K562 (cell line): ENCODE data around the gene WASL. TPM values are rescaled to one million over a fixed set of nuclear protein-coding genes. Genes with fewer than 3 reads are reported as not detected.

Experiments used
- ATAC-seq: fragments of 200-7000 bp; cut with Tn5 transposase; 3 replicates; pipeline ENCODE4 v1.9.1; 2020; ENCODE audit warnings: moderate library complexity
- BruUV-seq: library from RNA; stranded (reverse); fragments of 400-500 nt; replicated peaks from 2 replicates; lab custom pipeline; 2021; lab: Mats Ljungman, UMichigan
- CTCF ChIA-PET: fragments of 300-600 bp; formaldehyde crosslinking; extraction: SDS; loops from one replicate; lab custom pipeline; 2021; ENCODE audit warnings: low intra/inter-chr PET ratio; lab: Yijun Ruan, JAX
- POLR2A ChIA-PET: fragments of 300-600, 350-650 bp; sonication (Branson Sonifier 250); formaldehyde crosslinking; extraction: SDS; loops from one replicate; lab custom pipeline; 2021; ENCODE audit warnings: antibody characterized with exemption, inconsistent platforms; lab: Yijun Ruan, JAX
- DNase-seq, 4 experiments: peaks; one replicate each; pipeline versions ENCODE4 v3.0.0 to v3.0.0-alpha.2; 2011 to 2018; ENCODE audit warnings: low spot score in 3 of 4, mixed read lengths in 3 of 4; ENCODE audit errors: extremely low read depth in 1 of 4
- FAIRE-seq: peaks from 2 replicates; lab custom pipeline; 2011; peaks lifted over from hg19 to GRCh38; lab: Jason Lieb, UNC
- H2AFZ ChIP-seq: 2 replicates; pipeline ENCODE4 v1.6.0; 2011; ENCODE audit warnings: low read depth, low read length, control low read depth, inconsistent platforms
- H3K27ac ChIP-seq: fragments of 200-600 bp; 3 replicates; pipeline ENCODE4 v1.8.0; 2011; ENCODE audit warnings: low read depth, mild to moderate bottlenecking, control low read depth, inconsistent platforms, low read length, moderate library complexity, mixed read lengths; ENCODE audit errors: extremely low read depth
- H3K27me3 ChIP-seq, 2 experiments: fragments of 300-600 bp in 1 of 2; 2 replicates in 1 of 2; 3 replicates in 1 of 2; pipeline versions ENCODE4 v1.6.0 to v1.8.0; 2011; ENCODE audit warnings: inconsistent platforms in 2 of 2, low read length in 2 of 2, mild to moderate bottlenecking in 1 of 2, mixed read lengths in 1 of 2, moderate library complexity in 1 of 2; ENCODE audit not compliant: control insufficient read depth in 2 of 2, insufficient read depth in 2 of 2
- H3K36me3 ChIP-seq: fragments of 300-600 bp; 3 replicates; pipeline ENCODE4 v1.8.0; 2011; ENCODE audit warnings: mild to moderate bottlenecking, low read length, inconsistent platforms; ENCODE audit not compliant: control insufficient read depth, insufficient read depth
- H3K4me1 ChIP-seq, 2 experiments: fragments of 200-600 bp in 1 of 2; replicated peaks in 1 of 2; 2 replicates in 1 of 2; 3 replicates in 1 of 2; pipeline versions ENCODE4 v1.5.1 to v1.8.0; 2011; ENCODE audit warnings: inconsistent platforms in 2 of 2, low read length in 2 of 2, mild to moderate bottlenecking in 1 of 2, mixed read lengths in 1 of 2, moderate library complexity in 1 of 2; ENCODE audit not compliant: control insufficient read depth in 2 of 2, insufficient read depth in 2 of 2
- H3K4me2 ChIP-seq: 2 replicates; pipeline ENCODE4 v1.6.1; 2011; ENCODE audit warnings: low read length, control low read depth, inconsistent platforms, mixed read lengths; ENCODE audit not compliant: insufficient read depth
- H3K4me3 ChIP-seq: fragments of 200-600 bp; sonication (generic), shearing (Covaris generic); 2 replicates; pipeline ENCODE4 v1.5.1; 2016; ENCODE audit warnings: control low read depth, inconsistent platforms
- H3K79me2 ChIP-seq: fragments of 200-600 bp; 3 replicates; pipeline ENCODE4 v1.8.0; 2011; ENCODE audit warnings: low read length, inconsistent platforms; ENCODE audit not compliant: control insufficient read depth, insufficient read depth
- H3K9ac ChIP-seq, 2 experiments: 2 replicates each; pipeline versions ENCODE4 v1.6.0 to v1.6.1; 2011; ENCODE audit warnings: low read depth in 2 of 2, low read length in 2 of 2, control low read depth in 1 of 2, inconsistent platforms in 1 of 2, mild to moderate bottlenecking in 1 of 2, mixed read lengths in 1 of 2; ENCODE audit not compliant: insufficient read depth in 1 of 2
- H3K9me1 ChIP-seq: one replicate; pipeline ENCODE4 v1.6.0; 2011; ENCODE audit warnings: inconsistent platforms, mild to moderate bottlenecking, low read length, moderate library complexity; ENCODE audit not compliant: control insufficient read depth, insufficient read depth
- H3K9me3 ChIP-seq: replicated peaks from 2 replicates; pipeline ENCODE4 v1.5.1; 2011; ENCODE audit warnings: low read depth, low read length, inconsistent platforms; ENCODE audit not compliant: control insufficient read depth, insufficient read depth
- H4K20me1 ChIP-seq: replicated peaks from 2 replicates; pipeline ENCODE4 v1.6.1; 2011; ENCODE audit warnings: low read length, inconsistent platforms, mixed read lengths; ENCODE audit not compliant: control insufficient read depth, insufficient read depth
- CXXC5 ChIP-seq: fragments of 250-450 bp; sonication (Bioruptor Pico); IDR thresholded peaks from 2 replicates; pipeline ENCODE4 v1.8.0; 2022; ENCODE audit warnings: inconsistent platforms, mild to moderate bottlenecking, moderate library complexity
- KLF6 ChIP-seq: fragments of 250-450 bp; sonication (Bioruptor Pico); IDR thresholded peaks from 2 replicates; pipeline ENCODE4 v1.4.0; 2020; ENCODE audit warnings: mild to moderate bottlenecking, moderate library complexity, borderline replicate concordance
- NR2C2 ChIP-seq, 2 experiments: fragments of 200-800 bp in 1 of 2; sonication (Bioruptor generic) in 1 of 2; sonication (generic) in 1 of 2; formaldehyde crosslinking in 1 of 2; IDR thresholded peaks; 2 replicates each; pipeline versions ENCODE4 v1.6.1 to v1.8.0; 2016 to 2022; ENCODE audit warnings: mild to moderate bottlenecking in 1 of 2, missing compliant biosample characterization in 1 of 2, missing genetic modification characterization in 1 of 2, missing genetic modification reagents in 1 of 2
- SMARCA4 ChIP-seq: fragments of 450-650 bp; IDR thresholded peaks from 2 replicates; pipeline ENCODE4 v1.6.1; 2016
- SRSF1 ChIP-seq: fragments of 200-400 bp; formaldehyde crosslinking; IDR thresholded peaks from 2 replicates; pipeline ENCODE4 v1.6.1; 2017; ENCODE audit warnings: mild to moderate bottlenecking, low read depth, low read length, moderate library complexity
- ZBTB1 ChIP-seq: sonication (generic); formaldehyde crosslinking; IDR thresholded peaks from 2 replicates; pipeline ENCODE4 v1.8.1; 2023; ENCODE audit warnings: missing genetic modification reagents, low read depth, mild to moderate bottlenecking, borderline replicate concordance
- ZKSCAN3 ChIP-seq: fragments of 250-450 bp; sonication (Bioruptor Pico); IDR thresholded peaks from 2 replicates; pipeline ENCODE4 v1.4.0; 2020
- ZNF696 ChIP-seq: fragments of 250-450 bp; sonication (Bioruptor Pico); conservative IDR thresholded peaks from 2 replicates; pipeline ENCODE4 v1.4.0; 2020; ENCODE audit warnings: mild to moderate bottlenecking, moderate library complexity
- ZSCAN29 ChIP-seq: fragments of 450-650 bp; IDR thresholded peaks from 2 replicates; pipeline ENCODE4 v1.6.1; 2017
- WGBS: fragments of 100-300 bp; shearing (Covaris generic); methylation state at CpG from one replicate; pipeline ENCODE4 v1.1.6; 2016; ENCODE audit warnings: low coverage, mixed read lengths; ENCODE audit not compliant: insufficient coverage; ENCODE audit errors: missing lambda C conversion rate; 5-methylcytosine and 5-hydroxymethylcytosine counted together
- in situ Hi-C: fragments of 300-500 bp; cut with MboI; formaldehyde crosslinking; loops from 4 replicates; pipeline ENCODE4 v1.15.0; 2018; ENCODE audit warnings: inconsistent platforms, mixed read lengths
- intact Hi-C: fragments of 100-400 bp; cut with micrococcal nuclease; formaldehyde crosslinking; loops from 2 replicates; pipeline ENCODE4 v1.14.2; 2022
- polyA plus RNA-seq, 8 experiments: library from polyadenylated mRNA; depleted of rRNA in 4 of 8; stranded (reverse) in 5 of 8; unstranded in 3 of 8; fragments of >200 nt; fragmentation: Nextera tagmentation in 2 of 8; fragmentation: Illumina TruSeq in 1 of 8; extraction: Ambion mirVana in 2 of 8; extraction: Trizol in 1 of 8; gene quantifications; 2 replicates each; pipeline versions ENCODE4 v1.2.1 to v1.2.3, GENCODE V29; 2011 to 2014; ENCODE audit warnings: inconsistent platforms in 1 of 8, missing spikeins in 1 of 8
- total RNA-seq, 7 experiments: library from RNA; depleted of rRNA in 6 of 7; stranded (reverse); fragments of >200 nt in 6 of 7; fragmentation: Illumina TruSeq in 2 of 7; extraction: Trizol in 2 of 7; gene quantifications; 2 replicates each; pipeline versions ENCODE4 v1.2.1 to v1.2.3, GENCODE V29; 2011 to 2021; ENCODE audit warnings: low replicate concordance in 1 of 7
- TF ChIP-seq, protein P1 (sequence below): fragments of 450-650 bp; formaldehyde crosslinking; conservative IDR thresholded peaks from 2 replicates; pipeline ENCODE4 v1.4.0; 2022; ENCODE audit warnings: mild to moderate bottlenecking, missing genetic modification characterization
- TF ChIP-seq, protein P2 (sequence below): fragments of 250-450 bp; sonication (Bioruptor Pico); IDR thresholded peaks from 2 replicates; pipeline ENCODE4 v1.5.0; 2021
- TF ChIP-seq, protein P3 (sequence below): fragments of 450-650 bp; IDR thresholded peaks from 2 replicates; pipeline ENCODE4 v1.6.1; 2018; ENCODE audit warnings: mild to moderate bottlenecking, low read depth; ENCODE audit not compliant: partially characterized antibody
- TF ChIP-seq, protein P4 (sequence below): sonication (generic); formaldehyde crosslinking; IDR thresholded peaks from 2 replicates; pipeline ENCODE4 v1.8.0; 2023; ENCODE audit warnings: mild to moderate bottlenecking, missing genetic modification reagents

The WASL gene
- total and polyA plus RNA-seq, 9 of the 15 experiments (the other 6 are each of a cell fraction or from before 2014, with no cell fraction given) = 3.2 to 13.9 (median 8.3) TPM

DNA sequence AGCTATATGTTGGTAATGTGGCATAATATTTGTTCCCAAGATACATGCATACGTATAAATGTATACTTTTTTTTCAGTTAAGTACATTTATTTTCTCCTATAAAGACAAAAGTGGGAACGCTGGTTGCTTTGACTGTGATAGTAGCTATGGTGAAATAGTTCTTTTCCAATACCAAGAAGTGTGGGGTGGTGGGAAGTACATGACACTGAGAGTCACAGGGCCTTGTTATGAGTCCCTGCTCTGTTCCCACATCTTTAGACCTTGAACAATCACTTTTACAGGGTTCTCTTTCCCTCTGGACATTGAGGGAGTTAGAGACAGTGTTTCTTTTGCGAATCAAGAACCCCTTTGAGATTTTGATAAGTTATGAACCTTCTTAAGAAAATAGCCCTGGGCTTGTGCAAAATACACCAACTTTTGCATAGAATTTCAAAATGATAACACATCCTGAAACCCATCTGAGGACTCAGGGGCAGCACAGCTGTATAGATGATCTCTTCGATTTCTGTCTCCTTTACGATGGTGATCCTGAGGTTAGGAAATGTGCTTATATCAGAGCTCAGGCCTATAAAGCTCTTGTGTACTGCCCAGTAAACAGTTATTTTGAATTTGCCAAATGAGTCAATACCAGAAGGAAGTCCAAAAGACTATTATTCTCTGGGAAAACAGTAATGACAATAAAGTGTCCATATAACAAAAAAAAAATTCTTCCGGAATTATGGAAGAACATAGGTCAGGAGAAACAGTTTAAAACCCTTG is 92.1 kb downstream of the WASL start (continued):
- TF ChIP-seq KLF6 (CRISPR knock-in tag) (no peak), ZBTB1 (CRISPR knock-in tag) (no peak), CXXC5 (CRISPR knock-in tag) (no peak), ZKSCAN3 (CRISPR knock-in tag) (no peak), SMARCA4 (no peak), ZSCAN29 (no peak)

DNA sequence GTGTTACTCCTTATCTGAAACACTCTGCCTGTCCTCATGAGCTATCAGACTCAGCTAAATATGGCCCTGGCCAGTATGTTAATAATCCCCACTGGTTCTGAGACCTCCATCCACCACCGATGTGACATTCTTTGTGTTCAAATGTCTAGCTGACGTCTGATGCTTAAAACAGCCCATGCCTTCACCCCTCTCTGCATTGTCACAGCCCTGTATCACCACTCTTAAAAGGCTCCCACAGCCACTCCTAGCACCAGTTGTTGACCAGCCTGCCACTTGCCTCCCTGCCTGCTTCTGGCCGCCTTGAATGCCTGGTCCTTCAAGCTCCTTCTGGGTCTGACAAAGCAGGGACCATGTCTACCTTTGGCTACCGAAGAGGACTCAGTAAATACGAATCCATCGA is 93.2 kb downstream of the WASL start, which contains the start of gene LMOD2:
Gene LMOD2, plus strand, starts transcription at position 253 of the 400 bp plus-strand sequence. Its CDS starts 98 bp downstream, at position 351.
- Histone ChIP-seq H3K4me2 (no peak within 1 kb of the TSS), H3K36me3 (no peaks in the 10 kb centered on the region), H4K20me1 (no peaks in the 10 kb centered on the region), H2AFZ (peak within 1 kb of the TSS; percentile 28; the same call in 1 of the 2 replicates), H3K79me2 (no peaks in the 10 kb centered on the region), H3K27ac (no peak within 1 kb of the TSS), H3K4me1 (no peaks in the 10 kb centered on the region; a peak in 1 of 5 replicates), H3K9me3 (no peaks in the 10 kb centered on the region), H3K9me1 (no peaks in the 10 kb centered on the region), H3K9ac (no peak within 1 kb of the TSS), H3K4me3 (no peak within 1 kb of the TSS), H3K27me3 (peaks cover 4 to 11% of the 10 kb centered on the region in 2 experiments; a peak in 4 of 5 replicates)
- FAIRE-seq (no peak), DNase-seq (no peak), ATAC-seq (peak; percentile 50)
- intact Hi-C loops = no loop called here
- CTCF ChIA-PET = no interaction called here
- 1% methylated on average over 6 of the region's 6 CpGs for WGBS
- in situ Hi-C loops = no loop called here
- no TSS peak for BruUV-seq
- POLR2A ChIA-PET = interaction anchor here (1.1 kb wide), 3 partner anchors 9 to 22 kb away, joined by 3 read pairs; no protein-coding TSS in a partner anchor
- TF ChIP-seq, protein P1, sequence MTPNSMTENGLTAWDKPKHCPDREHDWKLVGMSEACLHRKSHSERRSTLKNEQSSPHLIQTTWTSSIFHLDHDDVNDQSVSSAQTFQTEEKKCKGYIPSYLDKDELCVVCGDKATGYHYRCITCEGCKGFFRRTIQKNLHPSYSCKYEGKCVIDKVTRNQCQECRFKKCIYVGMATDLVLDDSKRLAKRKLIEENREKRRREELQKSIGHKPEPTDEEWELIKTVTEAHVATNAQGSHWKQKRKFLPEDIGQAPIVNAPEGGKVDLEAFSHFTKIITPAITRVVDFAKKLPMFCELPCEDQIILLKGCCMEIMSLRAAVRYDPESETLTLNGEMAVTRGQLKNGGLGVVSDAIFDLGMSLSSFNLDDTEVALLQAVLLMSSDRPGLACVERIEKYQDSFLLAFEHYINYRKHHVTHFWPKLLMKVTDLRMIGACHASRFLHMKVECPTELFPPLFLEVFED (CRISPR knock-in tag) = no peak
- TF ChIP-seq SRSF1 (no peak), NR2C2 (CRISPR knock-in tag; IDR thresholded peaks at IDR 0.05) (no peak), NR2C2 (tag; IDR thresholded peaks at IDR 0.05) (no peak), ZNF696 (CRISPR knock-in tag) (no peak)
- TF ChIP-seq, protein P2, sequence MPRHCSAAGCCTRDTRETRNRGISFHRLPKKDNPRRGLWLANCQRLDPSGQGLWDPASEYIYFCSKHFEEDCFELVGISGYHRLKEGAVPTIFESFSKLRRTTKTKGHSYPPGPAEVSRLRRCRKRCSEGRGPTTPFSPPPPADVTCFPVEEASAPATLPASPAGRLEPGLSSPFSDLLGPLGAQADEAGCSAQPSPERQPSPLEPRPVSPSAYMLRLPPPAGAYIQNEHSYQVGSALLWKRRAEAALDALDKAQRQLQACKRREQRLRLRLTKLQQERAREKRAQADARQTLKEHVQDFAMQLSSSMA = no peak
- TF ChIP-seq, protein P3, sequence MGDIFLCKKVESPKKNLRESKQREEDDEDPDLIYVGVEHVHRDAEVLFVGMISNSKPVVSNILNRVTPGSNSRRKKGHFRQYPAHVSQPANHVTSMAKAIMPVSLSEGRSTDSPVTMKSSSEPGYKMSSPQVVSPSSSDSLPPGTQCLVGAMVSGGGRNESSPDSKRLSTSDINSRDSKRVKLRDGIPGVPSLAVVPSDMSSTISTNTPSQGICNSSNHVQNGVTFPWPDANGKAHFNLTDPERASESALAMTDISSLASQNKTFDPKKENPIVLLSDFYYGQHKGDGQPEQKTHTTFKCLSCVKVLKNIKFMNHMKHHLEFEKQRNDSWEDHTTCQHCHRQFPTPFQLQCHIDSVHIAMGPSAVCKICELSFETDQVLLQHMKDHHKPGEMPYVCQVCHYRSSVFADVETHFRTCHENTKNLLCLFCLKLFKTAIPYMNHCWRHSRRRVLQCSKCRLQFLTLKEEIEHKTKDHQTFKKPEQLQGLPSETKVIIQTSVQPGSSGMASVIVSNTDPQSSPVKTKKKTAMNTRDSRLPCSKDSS = no peak
- TF ChIP-seq, protein P4, sequence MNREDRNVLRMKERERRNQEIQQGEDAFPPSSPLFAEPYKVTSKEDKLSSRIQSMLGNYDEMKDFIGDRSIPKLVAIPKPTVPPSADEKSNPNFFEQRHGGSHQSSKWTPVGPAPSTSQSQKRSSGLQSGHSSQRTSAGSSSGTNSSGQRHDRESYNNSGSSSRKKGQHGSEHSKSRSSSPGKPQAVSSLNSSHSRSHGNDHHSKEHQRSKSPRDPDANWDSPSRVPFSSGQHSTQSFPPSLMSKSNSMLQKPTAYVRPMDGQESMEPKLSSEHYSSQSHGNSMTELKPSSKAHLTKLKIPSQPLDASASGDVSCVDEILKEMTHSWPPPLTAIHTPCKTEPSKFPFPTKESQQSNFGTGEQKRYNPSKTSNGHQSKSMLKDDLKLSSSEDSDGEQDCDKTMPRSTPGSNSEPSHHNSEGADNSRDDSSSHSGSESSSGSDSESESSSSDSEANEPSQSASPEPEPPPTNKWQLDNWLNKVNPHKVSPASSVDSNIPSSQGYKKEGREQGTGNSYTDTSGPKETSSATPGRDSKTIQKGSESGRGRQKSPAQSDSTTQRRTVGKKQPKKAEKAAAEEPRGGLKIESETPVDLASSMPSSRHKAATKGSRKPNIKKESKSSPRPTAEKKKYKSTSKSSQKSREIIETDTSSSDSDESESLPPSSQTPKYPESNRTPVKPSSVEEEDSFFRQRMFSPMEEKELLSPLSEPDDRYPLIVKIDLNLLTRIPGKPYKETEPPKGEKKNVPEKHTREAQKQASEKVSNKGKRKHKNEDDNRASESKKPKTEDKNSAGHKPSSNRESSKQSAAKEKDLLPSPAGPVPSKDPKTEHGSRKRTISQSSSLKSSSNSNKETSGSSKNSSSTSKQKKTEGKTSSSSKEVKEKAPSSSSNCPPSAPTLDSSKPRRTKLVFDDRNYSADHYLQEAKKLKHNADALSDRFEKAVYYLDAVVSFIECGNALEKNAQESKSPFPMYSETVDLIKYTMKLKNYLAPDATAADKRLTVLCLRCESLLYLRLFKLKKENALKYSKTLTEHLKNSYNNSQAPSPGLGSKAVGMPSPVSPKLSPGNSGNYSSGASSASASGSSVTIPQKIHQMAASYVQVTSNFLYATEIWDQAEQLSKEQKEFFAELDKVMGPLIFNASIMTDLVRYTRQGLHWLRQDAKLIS = no peak
